NB4 (cell line): ENCODE results near the gene SLC51B.

Experiments
- POLR2A ChIP-seq: IDR thresholded peaks from 2 replicates; pipeline ENCODE4 v1.6.1; 2011; ENCODE audit warnings: mild to moderate bottlenecking; ENCODE audit not compliant: insufficient read length; ENCODE audit errors: extremely low read depth
- TF ChIP-seq, protein P1 (sequence below): IDR thresholded peaks from one replicate; pipeline ENCODE4 v1.5.1; 2012; ENCODE audit warnings: low read depth, low read length
- TF ChIP-seq, protein P2 (sequence below): IDR thresholded peaks from 2 replicates; pipeline ENCODE4 v1.6.1; 2011; ENCODE audit warnings: low read depth, low read length

DNA sequence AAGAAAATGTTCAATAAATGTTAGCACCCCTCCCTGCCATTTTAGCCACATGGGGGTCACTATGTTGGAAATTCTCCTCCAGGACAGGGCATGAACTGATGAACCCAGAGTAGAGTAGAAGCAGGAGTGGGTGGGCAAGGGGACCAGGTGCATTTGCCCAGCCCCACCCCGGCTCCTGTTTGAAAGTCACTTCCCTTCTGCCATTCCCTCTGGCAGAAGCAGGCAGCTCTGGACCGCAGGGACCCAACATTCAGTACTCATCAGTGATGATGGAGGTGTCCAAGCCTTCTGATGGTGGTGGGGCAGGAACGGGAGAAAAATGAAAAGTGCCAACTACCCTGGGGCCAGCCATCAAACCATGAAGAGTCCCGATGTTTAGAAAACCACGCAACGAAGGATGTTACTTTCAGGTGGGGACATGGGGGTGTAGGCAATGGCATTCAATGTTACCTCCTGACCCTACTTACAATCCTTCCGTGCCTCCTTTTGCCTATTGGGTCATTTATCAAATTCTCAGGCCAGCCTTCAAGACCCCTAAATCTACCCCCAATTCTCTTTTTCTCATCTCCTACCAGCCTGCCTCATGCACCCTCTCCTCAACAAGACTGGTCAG lies 52.6 kb downstream of the SLC51B start:
- TF ChIP-seq, protein P1, sequence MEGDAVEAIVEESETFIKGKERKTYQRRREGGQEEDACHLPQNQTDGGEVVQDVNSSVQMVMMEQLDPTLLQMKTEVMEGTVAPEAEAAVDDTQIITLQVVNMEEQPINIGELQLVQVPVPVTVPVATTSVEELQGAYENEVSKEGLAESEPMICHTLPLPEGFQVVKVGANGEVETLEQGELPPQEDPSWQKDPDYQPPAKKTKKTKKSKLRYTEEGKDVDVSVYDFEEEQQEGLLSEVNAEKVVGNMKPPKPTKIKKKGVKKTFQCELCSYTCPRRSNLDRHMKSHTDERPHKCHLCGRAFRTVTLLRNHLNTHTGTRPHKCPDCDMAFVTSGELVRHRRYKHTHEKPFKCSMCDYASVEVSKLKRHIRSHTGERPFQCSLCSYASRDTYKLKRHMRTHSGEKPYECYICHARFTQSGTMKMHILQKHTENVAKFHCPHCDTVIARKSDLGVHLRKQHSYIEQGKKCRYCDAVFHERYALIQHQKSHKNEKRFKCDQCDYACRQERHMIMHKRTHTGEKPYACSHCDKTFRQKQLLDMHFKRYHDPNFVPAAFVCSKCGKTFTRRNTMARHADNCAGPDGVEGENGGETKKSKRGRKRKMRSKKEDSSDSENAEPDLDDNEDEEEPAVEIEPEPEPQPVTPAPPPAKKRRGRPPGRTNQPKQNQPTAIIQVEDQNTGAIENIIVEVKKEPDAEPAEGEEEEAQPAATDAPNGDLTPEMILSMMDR, result no peak
- TF ChIP-seq, protein P2, sequence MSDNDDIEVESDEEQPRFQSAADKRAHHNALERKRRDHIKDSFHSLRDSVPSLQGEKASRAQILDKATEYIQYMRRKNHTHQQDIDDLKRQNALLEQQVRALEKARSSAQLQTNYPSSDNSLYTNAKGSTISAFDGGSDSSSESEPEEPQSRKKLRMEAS, result no peak
- no peak for TF ChIP-seq POLR2A
